GM12801 (cell line): ENCODE data around the gene PTDSS2.

Source experiments
- CTCF ChIP-seq: IDR thresholded peaks from one replicate; pipeline ENCODE4 v1.5.1; 2011; ENCODE audit warnings: control low read depth; ENCODE audit not compliant: insufficient read length; ENCODE audit errors: extremely low read depth

Gene PTDSS2

GRCh38 chr11:413120-414081 lies 36.7 kb upstream of the PTDSS2 start:
- TF ChIP-seq CTCF: no peak

- TF ChIP-seq CTCF: no peak
Observed at GRCh38 chr11:414318-414857, 35.7 kb upstream of the PTDSS2 start.

GRCh38 chr11:415640-416041 lies 34.4 kb upstream of the PTDSS2 start:
- no peak for TF ChIP-seq CTCF

- TF ChIP-seq CTCF: no peak
Observed at GRCh38 chr11:416051-416756, 33.9 kb upstream of the PTDSS2 start.

- TF ChIP-seq CTCF: no peak
Observed at GRCh38 chr11:416757-417621, 33.1 kb upstream of the PTDSS2 start.

- no peak for TF ChIP-seq CTCF
Observed at GRCh38 chr11:417652-418342, 32.3 kb upstream of the PTDSS2 start.
